COLO668 (cell line): Measurements from ENCODE around the gene MATN1.
A peak's percentile ranks its signal among the peaks of the same experiment; 100 is the strongest.

Experiments
- DNase-seq: peaks from one replicate; lab custom pipeline; 2025; ENCODE audit not compliant: unreplicated experiment; lab: John Stamatoyannopoulos, UW

The MATN1 gene

DNA sequence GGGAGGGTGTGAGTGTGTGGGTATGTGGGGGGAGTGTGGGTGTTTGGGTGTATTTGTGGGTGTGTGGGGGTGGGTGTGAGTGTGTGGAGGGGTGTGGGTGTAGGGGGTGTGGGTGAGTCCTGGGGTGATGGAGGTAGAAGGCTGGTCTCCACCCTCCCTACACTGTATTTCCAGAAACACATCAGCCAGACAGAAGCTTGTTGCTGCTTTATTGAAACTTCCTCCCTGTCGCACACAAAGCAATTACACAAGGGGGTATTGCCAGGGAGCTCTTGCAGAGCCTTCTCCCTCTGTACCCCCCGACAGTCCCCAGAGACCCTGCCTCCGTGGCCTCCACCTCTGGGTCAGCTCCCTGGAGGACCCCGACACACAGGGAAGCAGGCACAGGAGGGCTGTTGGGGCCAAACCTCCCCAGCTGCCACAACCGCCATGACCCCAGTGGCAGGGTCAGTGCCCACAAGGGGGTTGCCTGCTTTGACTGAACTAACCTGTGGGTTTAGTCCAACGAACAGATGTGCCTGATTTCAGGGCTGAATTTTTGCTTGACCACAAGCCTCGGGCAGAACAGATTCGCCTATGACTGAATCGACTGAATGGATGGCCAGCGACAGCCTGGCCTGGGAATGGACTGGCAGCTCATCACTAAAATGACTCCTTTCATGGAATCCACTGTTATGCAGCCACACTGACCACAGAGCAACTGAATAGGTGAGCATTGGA lies 9.1 kb upstream of the MATN1 start:
- no peak for DNase-seq

DNA sequence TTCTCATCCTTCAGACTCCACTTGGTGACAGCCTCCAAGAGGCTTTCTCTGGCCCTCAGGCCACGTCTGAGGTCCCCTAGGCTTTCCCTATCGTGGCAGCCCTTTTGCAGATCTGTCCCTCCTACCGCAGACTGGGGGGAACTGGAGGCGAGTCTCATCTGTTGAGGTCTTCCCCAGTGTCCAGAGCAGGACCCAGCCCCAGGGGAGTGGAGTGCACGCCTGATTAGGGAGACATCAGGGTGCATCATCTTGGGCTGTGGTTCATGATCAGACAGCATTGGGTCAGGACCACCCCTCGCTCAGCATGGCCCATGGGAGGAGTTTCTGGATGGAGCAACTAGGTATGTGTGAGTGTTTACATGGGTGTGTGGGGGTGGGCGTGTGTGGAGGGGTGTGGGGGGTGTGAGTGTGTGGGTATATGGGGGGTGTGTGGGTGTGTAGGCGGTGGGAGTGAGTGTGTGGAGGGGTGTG lies 8.5 kb upstream of the MATN1 start:
- DNase-seq, result no peak

DNA sequence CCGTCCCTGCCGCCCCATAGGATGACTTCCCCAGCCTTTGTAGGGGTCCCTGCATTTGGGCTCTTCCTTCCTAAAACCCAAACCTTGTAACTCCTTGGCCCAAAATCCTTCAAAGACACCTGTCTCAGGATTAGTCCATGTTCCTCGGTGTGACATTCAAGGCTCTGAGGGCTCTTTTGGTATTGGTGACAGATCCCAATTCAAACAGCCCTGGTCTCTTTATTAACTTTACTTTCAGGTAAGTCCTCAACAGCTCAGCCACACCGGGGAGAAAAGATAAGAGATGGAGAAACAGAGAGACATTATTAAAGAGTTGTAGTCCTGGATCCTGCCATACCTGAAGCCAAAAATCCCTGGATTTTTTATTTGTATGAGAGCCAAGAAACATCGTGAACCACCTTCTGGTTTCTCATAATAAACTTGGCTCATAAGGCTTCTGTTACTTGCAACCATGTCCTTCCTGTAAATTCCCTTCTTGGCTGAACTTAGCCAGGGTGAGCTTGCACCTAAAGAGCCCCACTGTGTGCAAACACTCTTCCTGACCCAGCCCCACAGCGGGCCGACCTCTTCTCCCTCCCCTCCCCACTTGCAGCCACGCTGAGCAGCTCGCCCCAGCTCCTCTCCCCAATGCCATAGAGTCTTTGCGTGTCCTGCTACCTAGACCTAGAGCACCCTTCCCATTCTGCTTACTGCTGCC lies 7.9 kb upstream of the MATN1 start:
- no peak for DNase-seq

DNA sequence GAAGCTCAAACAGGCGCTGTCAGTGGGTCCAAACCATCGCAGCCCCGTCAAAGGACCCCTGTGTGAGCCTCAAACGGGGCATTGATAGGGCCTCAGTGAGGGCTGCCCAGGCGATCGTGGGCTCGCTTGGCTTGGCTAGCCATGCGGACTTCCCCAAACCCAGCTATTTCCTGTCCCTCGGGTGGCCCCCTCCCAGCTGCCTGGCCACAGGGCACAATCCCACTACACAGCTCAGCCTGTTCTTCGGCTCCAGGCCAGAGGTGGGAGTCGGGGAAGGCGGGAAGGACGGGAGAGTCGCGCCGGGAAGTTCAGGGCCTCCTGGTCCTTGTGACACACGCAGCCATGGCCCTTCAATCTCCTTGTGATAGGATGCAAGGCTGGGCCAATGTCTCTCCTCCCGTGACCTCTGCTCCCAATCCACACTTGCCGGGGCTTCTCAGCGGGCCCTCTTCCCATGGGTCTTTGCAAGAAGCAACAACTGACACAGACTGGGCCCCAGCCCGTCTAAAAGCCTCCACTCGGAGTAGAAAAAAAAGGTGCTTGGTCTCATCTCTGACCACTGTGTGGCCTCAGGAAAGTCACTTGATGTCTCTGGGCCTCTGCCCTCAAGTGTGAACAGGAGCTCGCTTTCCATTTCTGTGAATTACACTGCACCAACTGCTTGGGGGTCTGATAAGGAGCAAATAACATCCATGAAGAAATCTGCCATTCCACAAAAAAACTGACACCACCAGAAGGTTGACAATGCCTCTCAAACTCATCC lies 7.1 kb upstream of the MATN1 start:
- no peak for DNase-seq

DNA sequence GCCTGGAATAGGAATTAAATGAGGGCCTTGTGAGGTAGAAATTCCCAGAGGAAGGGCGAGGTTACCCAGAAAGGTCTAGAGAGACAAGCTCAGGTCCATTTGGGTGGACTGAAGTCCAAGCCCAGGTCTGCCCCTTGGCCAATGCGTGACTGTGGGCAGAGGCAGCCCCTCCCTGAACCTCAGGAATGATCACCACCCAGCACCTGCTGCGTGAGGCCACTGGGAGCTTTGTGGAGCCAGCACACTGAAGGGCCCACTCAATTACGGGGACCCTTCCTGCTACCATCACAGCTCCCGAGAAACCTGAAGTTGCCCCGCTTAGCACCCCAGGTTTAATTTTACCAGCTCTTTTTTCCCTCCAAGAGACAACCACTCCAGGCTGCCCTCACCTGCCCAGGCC lies 6.5 kb upstream of the MATN1 start:
- DNase-seq, result no peak

DNA sequence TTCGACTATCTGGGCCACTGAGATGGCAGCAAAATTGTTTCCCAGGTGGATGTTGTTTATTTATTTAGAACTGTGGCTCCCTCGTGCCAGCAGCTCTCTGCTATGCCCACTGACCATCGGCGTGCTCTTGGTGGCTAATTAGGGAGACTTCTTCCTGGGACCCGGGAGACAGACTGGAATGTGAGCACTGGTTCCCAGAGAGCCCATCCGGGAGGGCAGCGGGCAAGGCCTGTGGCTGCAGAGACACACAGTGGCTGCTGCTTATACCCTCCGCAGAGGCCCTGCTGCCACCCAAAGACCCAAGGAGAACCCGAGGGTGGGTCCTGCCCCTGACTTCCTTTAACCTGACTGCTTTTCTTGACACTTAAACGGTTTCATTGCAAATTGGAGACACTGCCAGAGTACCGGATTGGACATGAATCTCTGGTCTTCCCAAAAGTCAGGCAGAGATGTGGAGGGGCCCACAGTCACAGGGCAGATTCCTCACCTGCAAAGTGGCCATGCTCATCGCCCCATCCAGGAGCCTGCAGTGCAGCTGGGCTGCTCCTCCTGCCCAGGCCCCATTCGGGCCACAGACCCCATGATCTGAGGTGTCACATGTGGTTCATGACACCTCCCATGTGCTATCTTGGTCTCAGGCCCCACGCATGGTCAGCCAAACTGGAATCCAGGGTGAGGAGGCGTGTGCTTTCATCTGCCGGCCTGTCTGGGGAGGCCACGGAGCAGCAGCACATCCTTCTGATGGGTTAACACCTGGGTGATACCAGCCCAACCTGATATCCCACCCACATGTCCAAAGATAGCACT lies 5.7 kb upstream of the MATN1 start:
- no peak for DNase-seq

DNA sequence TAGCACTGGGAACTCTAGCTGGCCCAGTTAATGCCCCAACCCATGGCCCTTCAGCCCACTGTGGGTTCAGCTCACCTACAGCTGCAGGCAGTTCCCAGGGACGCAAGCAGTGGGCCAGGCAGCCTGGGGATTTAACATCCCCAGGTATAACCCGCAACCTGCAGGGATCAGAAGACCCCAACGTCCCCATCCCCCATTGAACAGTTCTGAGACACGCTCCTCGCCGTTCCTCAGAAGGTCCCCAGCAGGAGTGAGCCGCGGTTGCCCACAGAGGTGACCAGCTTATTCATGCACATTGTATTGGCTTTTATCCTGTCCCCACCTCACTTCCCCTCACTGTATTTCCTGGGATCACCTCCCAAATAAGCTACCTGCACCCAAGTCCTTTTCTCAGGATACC lies 5.0 kb upstream of the MATN1 start:
- DNase-seq, result no peak

DNA sequence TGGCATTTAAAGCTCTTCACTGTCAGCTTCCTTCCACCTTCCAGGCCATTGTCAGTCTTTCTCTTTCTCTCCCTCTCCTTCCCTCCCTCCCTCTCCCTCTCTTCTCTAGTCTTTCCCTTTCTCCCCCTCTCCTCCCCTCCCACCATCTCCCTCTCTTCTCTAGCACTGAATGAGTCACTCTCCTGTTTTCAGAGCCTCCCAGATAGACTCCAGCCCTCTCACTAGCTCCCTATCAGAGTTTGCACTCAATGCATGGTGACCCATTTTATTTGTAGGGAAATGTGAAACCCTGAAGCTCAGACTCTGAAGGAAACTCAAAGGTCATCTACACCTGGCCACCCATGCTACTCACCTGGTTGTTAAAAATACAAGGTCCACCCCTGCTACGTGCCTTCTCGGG lies 4.4 kb upstream of the MATN1 start:
- DNase-seq, result no peak

DNA sequence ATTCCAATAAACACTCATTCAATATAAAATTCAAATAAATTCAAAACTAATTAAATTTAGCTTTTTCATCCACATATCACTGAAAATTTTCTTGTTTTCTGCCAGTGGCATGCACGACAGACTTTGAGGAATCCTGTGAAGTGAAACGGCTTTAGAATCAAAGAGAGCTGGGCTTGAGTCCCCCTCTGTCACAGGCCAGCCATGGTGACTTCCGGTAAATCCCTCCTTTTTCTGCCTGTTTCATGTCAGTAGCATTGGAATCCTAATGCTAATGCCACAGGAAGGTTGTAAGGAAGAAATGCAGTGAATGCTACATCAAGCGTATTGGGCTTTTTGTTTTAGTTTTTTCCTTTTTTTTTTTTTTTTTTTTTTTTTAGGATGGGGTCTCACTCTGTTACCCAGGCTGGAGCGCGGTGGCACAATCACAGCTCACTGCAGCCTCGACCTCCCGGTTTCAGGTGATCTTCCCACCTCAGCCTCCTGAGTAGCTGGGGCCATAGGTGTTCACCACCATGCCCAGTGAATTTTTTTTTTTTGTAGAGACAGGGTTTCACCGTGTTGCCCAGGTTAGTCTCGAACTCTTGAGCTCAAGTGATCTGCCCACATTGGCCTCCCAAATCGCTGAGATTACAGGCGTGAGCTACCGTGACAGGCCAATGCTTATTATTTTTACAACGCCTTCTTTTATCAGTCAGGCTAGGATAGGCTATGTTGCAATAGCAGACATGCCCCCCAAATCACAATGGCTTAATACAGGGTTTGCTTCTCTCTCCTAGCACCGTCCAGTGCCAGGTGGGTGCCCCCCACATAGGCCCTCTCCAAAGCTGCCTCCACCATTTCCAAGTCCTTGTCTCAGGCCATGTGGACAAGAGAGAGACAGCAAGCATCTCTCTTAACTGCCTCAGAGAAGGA lies 3.6 kb upstream of the MATN1 start:
- DNase-seq, result no peak

DNA sequence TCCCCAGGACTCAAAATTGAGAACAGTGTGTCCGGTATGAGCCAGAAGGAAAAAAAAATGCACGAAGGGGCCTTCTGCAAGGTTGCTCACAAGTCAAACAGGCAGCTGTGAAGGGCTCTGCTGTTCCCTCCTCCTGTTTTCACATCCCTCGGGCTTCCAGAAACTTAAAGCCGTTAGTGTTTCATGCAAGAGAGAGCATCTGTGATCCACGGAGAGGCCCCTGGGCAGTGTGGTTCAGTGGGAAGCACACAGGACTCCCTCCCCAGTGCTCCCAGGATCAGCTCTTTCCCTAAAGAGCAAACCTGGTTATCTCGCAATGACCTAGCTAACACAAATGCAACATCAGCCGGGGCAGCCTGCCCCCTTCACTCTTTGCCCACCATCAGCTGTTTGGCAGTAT lies 2.9 kb upstream of the MATN1 start:
- no peak for DNase-seq

DNA sequence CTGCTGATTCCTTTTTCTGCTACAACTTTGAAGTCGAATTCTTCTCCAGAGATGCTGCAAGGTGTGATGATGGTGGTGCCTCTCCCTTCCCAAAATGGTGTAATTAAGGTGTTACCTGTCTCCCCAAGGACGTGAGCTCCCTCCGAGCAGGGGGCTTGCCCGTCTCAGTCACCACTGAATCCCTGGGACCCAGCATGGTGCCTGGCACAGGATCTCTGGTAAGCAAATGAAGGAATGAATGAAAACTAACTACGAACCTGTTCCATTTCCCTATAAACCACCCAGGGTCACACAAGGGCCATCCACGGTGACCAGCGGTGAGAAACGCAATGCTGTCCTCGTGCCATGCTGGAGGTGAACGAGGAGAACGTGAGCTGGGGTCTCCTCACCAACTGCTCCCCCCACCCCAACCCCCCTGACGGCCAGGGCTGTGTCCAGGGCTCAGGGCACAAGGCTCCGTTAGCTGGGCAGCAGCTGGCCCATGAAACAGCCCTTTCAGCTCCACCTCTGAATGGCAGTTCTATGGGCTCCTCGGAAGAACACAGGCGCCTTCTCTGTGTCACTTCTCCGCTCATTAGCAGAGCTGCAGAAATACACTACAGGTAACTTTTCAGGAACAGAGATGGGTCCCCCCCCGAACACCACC lies 2.2 kb upstream of the MATN1 start:
- DNase-seq, result no peak

DNA sequence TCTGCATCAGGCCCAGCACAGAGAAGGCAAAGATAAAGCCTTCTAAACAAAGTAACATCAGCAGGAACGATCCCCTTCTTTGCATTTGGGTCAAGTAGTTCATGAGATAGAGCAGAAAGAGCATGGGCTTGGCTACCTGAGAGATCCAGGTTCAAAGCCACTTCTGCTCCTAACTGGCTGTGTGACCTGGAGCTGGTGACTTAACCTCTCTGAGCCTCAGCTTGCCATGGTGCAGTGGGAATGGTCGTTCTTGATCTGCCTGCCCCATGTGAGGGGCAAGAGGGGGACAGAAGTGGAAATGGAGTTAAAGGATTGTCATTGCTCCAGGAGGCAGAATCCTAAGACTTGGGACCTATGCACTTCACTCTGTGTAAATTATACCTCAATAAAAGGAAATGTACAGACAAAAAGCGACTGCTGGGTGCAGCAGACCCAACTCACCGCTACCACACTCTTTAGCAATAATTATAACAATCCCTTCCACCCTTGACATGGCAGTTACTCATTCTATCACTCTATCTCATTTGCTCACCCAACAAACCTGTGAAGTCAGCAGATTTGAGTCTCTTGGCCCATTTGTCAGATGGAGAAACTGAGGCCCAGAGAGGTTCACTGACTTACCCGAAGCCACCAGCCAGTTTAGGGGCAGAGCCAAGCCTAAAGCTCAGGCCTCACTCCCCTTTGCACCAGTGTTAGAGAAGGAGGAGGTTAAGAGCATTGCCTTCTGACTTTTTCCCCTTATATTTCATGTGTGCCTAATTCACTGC lies 1.5 kb upstream of the MATN1 start:
- DNase-seq, result no peak

DNA sequence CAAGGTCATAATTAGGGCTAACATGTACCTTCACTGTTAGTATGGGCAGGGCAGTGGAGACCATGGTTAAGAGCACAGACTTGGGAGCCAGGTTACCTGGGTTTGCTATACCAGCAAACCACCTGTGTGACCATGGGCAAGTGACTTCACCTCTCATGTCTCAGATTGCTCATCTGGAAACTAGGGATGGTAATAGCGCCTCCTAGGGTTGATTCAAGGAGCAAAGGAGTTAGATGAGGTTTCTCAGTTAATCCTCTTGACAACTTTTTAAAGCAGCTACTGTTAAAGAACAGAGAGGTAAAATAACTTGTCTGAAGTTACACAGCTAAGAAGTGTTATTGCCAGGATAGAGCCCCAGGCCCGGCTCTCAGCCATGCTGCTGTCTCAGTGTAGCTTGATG lies 790 bp upstream of the MATN1 start:
- DNase-seq, result no peak

DNA sequence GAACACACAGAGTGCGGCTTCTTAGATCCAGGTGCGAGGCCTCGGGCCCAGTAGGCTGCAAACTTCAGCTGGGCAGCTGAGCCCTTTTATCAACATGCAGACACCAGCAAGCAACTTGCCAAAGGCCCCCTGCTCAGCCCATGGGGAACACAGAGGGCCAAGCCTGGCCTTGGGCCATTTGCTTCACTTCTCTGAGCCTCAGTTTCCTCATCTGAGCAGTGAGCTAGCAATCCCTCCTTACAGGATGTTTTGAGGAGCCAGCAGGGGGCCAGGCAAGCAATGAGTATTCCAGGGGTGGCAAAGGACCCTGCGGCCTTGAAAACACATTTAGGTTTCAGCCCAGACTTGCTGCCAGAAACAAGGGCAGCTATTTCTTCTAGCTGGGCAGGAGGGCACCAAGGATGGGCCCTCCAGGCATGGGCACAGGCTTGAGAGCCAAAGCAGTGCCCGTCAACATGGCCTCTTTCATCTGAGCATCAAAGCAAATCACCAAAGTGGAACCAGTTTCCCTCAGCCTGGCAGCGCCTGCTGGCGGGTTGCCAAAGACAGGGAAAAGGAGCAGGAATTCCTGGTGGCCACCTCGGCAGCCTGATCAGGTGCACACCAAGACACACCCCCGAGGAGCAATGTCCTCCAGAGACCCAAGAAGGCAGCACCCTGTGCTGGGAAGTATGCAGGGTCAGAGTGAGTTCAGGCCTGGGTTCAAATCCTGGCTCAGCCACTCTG lies 1.4 kb downstream of the MATN1 start:
- peak; percentile 34 for DNase-seq

DNA sequence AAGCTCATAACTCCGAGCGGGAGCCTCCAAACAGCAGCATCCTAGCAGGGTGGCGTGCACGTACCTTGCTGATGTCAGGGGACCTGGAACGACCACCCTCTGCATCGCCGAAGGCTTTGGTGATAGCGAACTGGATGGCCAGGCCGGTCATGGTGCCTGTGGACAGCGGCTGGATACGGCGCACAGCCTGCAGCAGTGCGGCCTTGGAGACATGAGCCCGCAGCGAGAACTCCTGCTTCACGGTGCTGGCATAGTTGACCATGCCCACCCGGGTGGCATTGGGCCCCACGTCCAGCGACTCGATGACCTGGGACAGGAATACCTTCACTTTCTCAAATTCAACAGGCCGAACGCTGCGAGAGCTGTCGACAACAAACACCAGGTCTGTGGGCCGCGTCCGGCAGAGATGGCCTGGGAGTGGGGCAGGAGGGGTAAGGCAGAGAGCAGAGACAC lies 2.0 kb downstream of the MATN1 start:
- DNase-seq, result no peak

DNA sequence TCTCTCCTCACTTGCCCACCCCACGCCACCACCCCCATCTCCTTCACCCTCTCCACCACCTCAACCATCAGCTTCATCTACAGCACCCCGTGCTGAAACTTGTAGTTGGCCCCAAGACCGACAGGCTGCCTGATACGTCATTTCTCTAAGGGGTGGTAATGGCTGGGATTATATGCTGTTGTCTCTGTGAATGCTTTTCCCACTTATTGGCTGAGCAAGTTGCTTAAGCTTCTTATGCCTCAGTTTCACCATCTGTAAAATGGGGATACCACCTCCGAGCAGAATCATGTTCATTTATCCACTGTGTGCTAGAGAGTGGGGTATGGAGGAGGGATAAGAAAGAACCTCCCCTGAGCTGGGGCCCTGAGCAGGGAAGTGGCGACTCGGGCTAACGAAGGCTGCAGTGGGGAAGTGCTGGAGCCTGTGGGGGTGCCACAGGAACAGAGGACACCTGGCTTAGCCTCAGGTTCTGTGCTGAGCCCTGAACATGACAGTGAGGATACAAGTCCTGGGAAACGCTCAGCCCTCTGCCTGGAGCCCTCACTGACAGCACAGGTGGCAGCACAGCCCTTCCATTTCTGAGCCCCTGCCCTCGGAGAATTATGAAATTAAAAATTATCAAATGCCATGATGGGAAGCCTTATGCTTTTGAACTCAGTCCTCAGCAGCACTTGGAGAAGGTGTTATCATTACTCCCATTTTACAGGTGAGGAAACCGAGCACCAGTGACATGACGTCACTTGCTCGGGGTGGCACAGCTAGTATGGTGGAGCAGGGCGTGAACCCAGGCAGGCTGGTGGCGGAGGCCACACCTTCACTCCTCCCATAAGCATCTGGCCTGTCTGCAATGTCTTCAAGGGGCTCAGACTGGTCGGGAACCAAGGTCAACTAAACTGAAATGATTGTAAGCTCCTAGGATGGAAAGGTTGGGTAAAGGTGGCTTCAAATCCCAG lies 2.8 kb downstream of the MATN1 start:
- no peak for DNase-seq
